ENCODE measurements around the gene GRK2.

GRCh38 chr11:67245046-67245445, 21.2 kb upstream of the GRK2 start:
- TF ChIP-seq CTCF (IDR thresholded peaks at IDR 0.05) = no peak
- TF ChIP-seq POLR2A (IDR thresholded peaks at IDR 0.05) = no peak

Measured in right lobe of liver (tissue), 4 donors.